NCI-H345 treated with DMSO at 0.1 percent for 48 hours (cell line): ENCODE results near the gene NPL.

Source experiments
- DNase-seq: peaks from one replicate; lab custom pipeline; 2025; ENCODE audit not compliant: unreplicated experiment; lab: John Stamatoyannopoulos, UW

Gene NPL

DNA sequence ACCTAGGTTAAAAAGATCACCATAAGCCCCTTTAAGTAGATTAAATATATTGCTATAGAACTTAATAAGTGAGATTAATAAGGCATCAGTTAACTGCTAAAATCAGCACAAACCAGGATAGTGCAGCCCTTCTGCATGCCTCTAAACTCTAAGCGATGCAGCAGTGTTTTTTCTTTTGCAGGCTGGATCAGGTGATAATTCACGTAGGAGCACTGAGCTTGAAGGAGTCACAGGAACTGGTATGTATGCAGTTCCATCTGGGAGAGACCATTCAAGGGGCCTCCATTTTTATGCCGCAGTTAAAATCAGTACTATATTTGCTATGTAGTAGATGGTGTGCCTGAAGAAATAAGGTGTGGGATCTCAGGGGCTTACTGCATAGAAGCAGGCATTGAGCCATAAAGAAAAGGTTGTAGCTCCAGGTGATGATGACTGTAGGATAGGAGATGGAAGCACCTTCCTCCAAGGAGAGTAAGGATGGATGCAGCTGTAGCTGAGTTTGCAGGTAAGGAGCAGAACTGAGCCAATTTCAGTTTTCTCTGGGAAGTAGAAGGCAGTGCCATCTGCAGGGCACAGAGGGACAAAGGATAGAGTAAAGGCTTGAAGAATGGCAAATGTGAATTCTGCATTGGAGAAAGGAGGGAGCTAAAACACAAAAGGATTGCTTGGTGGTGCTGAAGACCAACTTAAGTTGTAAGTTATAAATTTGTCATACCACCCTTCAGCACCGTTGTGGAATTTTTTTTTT, 22.6 kb downstream of the NPL start:
- DNase-seq = no peak

DNA sequence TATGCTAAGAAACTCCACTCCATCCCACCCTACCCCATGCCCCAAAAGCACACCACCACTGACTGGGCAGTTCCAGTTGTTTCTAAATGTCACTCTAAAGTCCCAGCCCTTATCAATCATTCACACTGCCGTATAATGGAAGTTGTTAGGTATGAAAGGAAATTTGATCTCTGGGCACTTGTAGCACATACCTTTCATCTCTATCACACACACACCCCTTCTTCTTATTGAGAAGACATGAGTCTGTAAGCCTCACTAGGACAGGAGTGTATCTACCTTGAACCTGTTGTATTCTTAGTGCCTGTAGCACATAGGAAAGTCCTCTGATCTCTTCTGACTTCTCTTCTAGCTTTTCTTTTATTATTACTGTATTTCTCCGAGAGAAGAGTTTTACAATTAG, 27.3 kb downstream of the NPL start:
- DNase-seq = no peak

DNA sequence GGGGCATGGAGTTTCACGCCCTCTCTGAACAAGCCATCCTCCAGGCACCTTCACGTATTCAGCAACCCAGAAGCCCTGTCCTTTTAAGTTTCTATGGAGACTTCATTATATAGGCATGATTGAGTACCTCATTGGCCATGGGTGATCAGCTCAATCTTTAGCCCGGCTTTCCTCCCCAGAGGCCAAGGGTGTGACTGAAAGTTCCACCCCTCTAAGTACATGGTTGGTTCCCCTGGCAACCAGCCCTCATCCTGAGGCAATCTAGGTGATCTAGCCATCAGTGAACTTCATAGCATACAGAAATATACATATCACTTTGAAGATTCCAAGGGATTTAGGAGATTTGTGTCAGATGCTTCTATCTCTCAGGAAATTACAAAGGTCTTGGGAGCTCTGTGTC, 28.2 kb downstream of the NPL start:
- no peak for DNase-seq

DNA sequence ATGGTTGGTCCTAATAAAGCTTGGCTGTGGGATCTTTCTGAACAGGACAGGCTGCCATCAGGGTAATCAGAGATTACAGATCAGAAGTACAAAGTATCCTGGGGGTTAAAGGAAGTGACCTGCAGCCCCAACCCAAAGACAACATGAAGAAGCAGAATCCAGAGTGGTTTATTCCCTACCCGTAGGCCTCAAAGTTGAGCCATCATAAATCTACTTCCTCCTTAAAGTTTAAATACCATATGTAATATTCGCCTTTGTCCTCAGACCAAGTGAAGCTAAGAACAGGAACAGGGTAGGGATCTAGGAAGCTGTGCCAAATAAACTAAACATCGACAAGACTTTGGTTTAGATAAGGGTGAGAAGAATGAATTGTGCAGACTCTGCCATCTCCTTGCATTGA, 33.6 kb downstream of the NPL start:
- no peak for DNase-seq

DNA sequence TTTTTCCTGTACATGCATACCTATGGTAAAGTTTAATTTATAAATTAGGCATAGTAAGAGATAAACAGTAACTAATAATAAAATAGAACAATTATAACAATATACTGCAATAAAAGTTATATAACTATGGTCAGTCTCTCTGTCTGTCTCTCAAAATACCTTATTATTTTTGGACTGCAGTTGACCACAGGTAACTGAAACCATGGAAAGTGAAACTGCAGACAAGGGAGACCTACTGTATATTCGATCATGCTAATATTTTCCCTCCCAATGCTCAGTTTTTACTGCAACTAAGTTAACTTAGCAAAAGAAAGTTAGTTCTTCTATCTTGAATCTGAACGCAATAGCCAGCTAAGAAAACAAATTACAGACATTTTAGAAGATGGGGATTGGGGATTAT, 37.3 kb downstream of the NPL start:
- no peak for DNase-seq

DNA sequence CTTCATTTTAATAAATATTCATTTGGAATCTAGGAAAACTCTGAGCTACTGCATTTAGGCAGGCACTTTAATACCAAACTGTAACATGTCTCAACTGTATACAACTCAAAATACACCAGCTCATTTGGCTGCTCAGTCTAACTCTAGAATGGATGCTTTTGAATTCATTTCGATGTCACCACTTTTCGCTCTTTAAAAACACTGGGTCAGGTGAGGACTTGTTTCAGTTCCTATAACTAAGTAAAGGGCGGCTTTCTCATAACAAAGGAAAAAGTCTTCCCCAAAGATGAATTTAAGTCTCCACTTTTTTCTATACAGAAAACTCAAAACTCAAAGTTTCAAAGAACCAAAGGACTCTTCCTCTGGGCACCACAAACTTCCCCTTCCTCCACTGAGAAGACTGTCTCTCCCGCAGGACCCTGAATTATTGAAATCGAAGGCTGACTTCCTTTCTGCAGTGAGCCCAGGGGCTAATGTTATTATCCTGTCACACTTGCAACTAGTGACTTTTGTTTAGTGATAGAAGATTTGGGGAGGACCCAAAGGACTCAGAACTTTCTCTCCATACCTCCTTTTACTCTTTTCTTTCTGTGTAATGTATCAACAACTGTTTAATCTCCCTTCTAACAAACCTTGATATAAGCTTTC, 39.8 kb downstream of the NPL start:
- DNase-seq = no peak

DNA sequence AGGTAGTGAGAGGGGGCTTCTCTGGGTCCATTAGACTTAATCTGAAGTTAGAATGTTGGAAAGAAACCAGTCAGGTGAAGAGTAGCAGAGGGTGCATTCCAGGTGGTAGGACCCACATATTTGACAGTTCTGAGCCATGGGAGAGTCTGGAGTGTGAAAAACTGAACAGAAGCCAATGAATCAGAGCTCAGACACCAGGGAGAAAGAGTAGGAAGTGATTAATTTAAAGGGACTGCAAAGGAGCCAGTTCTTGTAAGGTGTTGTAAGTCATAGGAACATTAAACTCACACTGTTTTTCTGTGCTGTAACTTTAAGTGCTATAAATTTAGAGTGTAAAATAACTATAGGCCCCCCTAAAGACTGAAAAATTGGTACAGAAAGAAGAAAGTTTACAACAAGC, 43.7 kb downstream of the NPL start:
- DNase-seq = no peak

DNA sequence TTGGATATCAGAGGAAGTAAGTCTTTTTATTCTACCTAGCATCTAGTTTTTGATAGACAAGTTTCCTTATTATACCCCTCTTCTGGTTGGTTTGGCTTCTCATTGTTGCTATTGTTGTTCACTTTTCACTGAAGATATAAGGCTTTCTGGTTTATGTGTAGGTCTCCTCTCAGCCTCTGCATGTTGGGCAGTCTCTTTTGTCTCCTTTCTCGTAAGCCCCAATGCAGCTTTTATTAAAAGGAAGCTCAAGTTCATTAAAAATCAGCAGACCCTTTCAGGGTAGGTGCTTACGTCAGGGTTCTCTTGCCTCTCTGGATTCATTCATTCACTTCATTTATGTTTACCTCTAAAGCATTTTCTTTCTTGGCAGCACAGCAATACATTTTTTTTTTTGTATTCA, 44.8 kb downstream of the NPL start:
- no peak for DNase-seq

DNA sequence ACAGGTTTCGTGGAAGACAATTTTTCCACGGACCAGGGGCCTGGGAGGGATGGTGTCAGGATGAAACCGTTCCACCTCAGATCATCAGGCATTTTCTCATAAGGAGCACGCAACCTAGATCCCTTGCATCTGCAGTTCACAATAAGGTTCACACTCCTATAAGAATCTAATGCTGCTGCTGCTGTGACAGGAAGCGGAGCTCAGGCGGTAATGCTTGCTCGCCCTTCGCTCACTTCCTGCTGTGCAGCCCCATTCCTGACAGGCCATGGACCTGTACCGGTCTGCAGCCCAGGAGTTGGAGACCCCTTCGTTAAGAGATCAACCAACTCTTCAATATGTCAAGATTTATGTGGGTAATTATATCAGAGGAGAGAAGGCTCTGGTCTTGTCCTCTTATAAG, 46.2 kb downstream of the NPL start:
- no peak for DNase-seq

DNA sequence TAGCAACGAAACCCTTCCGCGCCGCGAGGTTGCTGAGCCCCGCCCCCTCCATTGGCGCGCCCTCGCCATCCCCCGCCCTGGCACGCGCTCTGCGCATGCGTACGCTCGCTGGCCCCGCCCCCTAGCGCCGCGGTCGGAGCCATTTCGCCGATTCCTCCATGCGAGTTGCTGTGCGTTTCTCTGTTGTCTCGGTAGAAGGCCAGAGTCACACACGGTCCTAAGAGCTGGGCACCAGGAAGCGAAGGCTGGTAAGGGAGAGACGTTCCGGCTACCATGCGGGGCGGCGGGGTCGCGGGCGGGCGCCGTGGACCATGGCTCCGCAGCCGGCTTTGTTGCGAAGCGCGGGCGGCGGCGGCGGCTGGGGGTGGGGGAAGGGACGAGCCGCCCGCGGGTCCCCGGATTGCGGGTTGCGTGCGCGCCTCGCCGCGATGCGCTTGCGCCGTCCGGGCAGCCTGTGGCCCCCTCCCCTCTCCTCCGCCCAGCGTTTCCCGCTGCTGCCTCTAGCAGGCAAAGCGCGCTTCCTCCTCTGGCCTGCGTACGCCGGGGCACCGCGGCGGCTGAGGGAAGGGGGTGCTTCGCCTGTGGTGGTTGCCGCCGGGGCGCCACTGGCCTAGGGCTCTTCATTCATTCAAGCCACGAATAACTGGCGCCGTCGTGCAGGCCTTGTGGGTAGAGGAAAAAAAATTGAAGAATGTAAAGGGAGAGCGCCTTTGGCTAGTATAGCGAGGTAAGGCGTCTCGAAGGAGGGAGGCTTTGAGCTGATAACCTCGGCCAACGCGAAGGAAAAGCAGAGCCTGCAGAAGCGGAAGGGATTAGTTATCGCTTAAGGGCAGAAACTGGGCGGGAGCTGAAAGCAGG, 49.9 kb downstream of the NPL start, which contains the start of gene DHX9:
TSS of gene DHX9 (plus strand) at position 139 of the 858 bp plus-strand sequence. CDS start 3,220 bp downstream, outside the sequence.
- DNase-seq = peak; percentile 72

DNA sequence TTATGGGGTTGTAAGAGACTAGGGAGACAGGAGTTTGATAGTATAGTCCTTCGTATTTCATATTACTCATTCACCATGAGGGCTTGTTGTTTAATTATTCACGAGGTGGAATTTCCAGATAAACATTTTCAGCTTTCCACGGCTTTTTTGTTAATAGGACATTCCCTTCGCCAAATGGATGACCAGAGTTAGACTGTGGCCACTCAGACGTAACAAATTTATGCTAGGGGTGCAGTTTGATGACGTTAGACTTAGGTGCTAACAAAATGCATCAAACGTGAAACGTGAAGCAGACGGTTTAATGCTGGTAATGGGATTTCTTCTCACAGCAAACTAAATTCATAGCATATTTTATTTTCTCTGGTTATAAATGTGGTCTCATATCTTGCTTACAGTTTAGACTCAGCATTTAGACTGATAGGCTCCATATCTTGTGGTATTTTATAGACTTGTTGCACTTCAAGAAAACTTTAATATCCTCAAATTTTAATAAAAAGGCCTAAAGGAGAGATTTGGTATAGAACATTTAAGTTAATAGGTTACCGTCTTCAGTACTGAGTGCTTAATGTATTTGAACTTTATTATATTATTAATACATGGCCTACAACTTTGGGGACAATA, 51.9 kb downstream of the NPL start:
- DNase-seq = no peak

DNA sequence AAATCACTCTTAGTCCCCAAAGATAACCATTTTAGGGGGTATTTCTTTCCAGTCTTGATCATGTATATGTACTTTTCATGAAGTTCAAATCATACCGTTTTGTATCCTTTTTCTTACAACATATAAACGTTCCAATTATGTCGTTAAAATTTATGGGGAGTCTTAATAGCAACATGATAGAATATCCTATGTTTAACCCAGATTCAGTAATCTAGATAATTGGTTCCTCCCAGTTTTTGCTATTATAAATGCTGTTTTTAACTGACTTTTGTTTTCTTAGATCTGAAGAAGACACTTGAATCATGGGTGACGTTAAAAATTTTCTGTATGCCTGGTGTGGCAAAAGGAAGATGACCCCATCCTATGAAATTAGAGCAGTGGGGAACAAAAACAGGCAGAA, 52.7 kb downstream of the NPL start:
- DNase-seq = no peak

DNA sequence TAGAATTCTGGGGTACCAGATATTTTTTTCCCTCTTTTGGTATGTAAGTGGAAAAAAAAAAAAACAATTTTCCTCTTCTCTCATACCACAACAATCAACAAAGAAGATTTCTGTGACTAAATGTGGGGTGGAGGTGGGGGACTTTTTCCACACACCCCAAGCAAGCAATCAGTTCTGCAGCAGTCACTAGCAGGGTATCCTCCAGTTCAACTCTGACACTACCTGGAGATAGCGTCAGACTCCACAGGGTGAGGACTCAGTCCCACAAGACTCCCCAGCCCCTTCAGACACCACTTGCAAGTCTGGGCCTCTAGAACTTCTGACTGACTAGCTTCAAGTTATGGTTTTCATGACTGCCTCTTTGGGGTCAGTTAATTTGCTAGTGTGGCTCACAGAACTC, 55.8 kb downstream of the NPL start:
- no peak for DNase-seq

DNA sequence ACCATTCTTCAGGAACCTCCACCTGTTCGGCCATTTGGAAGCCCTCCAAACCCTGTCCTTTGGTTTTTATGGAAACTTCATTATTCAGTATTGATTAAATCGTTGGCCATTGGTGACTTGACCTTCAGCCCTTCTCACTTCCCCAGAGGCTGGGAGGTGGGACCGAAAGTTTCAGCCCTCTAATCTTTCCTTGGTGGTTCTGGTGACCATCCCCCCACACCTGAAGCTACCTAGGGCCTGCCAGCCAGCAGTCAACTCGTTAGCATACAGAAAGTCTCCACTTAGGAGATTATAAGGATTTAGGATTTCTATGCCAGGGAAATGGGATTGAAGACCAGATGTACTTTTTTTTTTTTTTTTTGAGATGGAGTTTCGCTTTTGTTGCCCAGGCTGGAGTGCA, 56.3 kb downstream of the NPL start:
- no peak for DNase-seq

DNA sequence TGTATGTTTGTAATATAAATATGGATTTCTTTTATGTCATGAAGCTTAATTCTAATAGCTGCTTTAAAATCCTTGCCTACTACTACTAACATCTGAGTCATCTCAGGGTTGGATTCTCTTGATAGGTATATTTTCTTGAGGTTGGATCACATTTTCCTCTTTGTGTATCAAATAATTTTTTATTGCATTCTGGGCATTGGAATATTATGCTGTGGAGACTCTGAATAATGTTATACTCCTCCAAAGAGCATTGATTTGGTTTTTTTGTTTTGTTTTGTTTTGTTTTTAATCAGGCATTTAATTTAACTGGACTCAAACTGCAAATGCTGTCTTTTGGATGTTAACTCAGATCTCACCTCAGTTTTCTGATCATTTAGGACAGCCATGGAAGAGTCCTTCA, 57.5 kb downstream of the NPL start:
- DNase-seq = no peak

DNA sequence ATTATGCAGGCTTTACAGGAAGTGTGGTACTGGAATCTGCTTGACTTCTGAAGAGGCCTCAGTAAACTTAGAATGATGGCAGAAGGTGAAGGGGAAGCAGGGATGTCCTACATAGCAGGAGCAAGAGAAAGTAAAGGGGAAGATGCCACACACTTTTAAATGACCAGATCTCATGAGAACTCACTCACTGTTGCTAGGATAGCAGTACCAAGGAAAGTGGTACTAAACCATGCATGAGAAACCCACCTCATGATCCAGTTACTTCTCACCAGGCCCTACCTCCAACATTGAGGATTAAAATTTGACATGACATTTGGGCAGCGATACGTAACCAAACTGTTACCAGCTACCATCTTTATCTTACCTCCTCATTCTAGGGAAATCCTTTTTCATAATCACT, 59.2 kb downstream of the NPL start:
- no peak for DNase-seq

DNA sequence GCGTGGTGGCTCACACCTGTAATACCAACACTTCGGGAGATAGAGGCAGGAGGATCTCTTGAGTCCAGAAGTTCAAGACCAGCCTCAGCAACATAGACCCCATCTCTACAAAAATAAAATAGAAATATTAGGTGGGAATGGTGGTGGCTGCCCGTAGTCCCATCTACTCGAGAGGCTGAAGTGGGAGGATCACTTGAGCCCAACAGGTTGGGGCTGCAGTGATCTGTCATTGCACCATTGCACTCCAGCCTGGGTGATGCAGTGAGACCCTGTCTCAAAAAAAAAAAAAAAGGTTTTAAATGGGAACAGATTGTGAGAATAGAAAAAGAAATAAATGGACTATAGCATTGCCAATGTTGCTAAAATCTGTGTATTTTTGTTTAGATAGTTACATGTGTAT, 60.7 kb downstream of the NPL start:
- DNase-seq = no peak

DNA sequence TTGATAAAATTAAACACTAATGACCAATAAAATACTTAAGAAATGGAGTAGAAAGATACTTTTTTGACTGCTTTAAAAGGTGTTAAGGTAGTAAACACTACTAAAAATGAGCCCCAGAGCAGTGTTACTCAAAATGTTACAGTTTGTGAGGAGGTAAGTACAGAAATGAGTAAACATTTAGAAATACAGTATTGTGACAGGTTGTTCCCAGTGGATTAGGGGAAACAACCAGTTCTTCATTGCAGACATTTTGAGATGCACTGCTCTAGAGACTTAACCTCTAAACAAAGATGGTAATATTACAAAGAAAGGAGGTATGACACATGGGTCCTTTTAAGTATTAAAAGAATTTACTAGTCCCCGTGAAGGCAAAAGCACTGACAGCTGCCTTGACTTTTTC, 62.3 kb downstream of the NPL start:
- DNase-seq = no peak

DNA sequence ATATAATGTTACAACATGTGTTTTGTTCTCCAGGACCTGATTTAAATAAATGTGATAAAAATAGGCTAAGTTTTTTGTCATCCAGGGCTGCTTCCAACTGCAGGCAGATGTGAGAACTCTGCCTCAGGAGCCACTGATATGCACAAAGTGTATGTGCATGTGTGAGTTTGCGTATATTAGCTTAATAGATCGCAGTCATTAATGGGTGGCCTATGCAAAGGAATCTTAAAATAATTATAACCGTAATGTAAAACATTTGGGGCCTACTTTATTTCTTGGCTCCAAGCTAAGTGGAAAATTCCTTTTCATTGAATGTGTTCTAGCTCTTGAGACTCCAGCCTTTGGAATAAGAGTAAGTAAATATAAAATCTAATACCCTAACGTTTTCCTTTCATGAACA, 66.3 kb downstream of the NPL start:
- DNase-seq = no peak

DNA sequence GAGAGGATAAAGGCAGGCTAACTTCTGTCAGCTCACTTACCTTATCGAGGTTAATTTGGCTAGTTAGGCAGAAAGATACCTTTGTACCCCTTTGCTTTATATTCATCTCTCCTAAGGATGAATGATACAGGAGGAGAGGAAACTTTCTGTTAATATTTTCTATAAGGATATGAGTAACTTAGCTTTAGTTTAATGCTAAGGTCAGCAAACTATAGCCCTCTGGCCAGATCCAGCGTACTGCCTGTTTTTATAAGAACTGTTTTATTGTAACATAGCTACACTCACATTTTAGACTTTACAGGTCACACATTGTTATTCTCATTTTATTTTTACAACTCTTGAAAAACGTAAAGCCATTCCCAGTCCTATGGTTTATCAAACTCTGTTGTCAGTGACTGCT, 67.6 kb downstream of the NPL start:
- no peak for DNase-seq

DNA sequence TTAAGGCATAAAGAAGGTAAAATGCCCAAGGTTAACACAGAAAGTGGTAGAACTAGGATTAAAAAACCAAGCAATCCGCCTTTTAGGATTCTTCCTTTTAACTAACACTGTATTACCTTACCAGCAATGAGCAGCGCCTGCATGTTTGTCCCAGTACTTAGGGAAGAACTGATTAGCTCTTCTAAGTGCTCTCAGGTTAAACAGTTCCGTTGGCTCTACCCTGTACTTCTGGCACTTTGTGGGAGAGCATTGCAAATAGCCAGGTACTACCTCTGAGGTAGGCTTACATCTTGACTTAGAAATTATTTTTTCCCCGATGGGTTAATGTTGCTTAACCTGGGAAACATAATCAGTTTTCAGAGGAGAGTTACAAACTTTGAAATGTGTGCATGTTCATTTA, 71.1 kb downstream of the NPL start:
- DNase-seq = no peak

DNA sequence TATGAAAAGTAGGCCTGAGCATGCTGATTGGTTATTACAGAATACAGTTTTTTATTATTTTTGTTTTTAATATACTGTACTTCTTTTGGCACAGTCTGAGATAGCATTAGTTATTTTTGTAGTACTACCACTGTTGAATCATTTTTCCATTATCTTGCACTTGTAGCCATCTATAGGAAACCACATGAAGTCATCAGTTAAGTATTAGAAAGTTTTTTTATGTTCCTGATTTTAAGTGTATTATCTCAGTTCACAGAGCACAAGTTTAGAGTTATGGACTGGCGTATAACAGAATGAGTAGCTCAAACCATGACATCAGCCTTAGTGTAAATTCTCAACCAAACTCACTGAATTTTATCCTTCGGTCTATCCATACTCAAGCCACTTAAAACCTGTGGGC, 72.4 kb downstream of the NPL start:
- no peak for DNase-seq
